AG09309 (cell line): ENCODE results near the gene SP7.
A peak's percentile ranks its signal among the peaks of the same experiment; 100 is the strongest.

ENCODE experiments used
- DNase-seq: peaks from one replicate; pipeline ENCODE4 v3.0.0-alpha.2; 2010; ENCODE audit warnings: low read depth
- H3K4me3 ChIP-seq: 2 replicates; pipeline ENCODE4 v1.5.1; 2011; ENCODE audit warnings: mild to moderate bottlenecking, low read depth, low read length, moderate library complexity; ENCODE audit not compliant: control insufficient read depth
- CTCF ChIP-seq: IDR thresholded peaks from 2 replicates; pipeline ENCODE4 v1.5.1; 2011; ENCODE audit warnings: mild to moderate bottlenecking, low read depth, low read length, inconsistent platforms; ENCODE audit not compliant: insufficient read depth, control insufficient read depth; ENCODE audit errors: missing control alignments

Gene SP7

GRCh38 chr12:53345486-53346188 lies 9.5 kb upstream of the SP7 start:
- peak overlapping the region; percentile 65 for H3K4me3 ChIP-seq
- no peak for DNase-seq
- no peak for TF ChIP-seq CTCF

GRCh38 chr12:53344824-53345485 lies 8.8 kb upstream of the SP7 start:
- no peak for DNase-seq
- H3K4me3 ChIP-seq = peak overlapping the region; percentile 65
- TF ChIP-seq CTCF = peak; percentile 80

- peak overlapping the region; percentile 65 for H3K4me3 ChIP-seq
- TF ChIP-seq CTCF = no peak
- DNase-seq = no peak
Measured at GRCh38 chr12:53344487-53344823, 8.3 kb upstream of the SP7 start.

GRCh38 chr12:53343969-53344368 lies 7.8 kb upstream of the SP7 start:
- TF ChIP-seq CTCF = no peak
- DNase-seq = no peak
- no peak overlapping the region for H3K4me3 ChIP-seq

- no peak for TF ChIP-seq CTCF
- H3K4me3 ChIP-seq = no peak overlapping the region
- no peak for DNase-seq
Measured at GRCh38 chr12:53343449-53343848, 7.3 kb upstream of the SP7 start.

GRCh38 chr12:53340398-53340797 lies 4.2 kb upstream of the SP7 start:
- H3K4me3 ChIP-seq = no peak overlapping the region
- no peak for TF ChIP-seq CTCF
- DNase-seq = no peak
